Sigmoid colon (tissue), 7 donors: ENCODE results near the gene ZDHHC13. TPM values are rescaled to one million over a fixed set of nuclear protein-coding genes. Genes with fewer than 3 reads are reported as not detected.

Experiments used
- DNase-seq: peaks from one replicate; pipeline ENCODE4 v3.0.0-alpha.2; 2019
- H3K27ac ChIP-seq, 4 donors: fragments of 200-600 bp; sonication (generic); one replicate each; pipeline ENCODE4 v1.5.1; 2016 to 2019; ENCODE audit warnings: mild to moderate bottlenecking in 1 of 4
- H3K27me3 ChIP-seq, 3 donors: fragments of 200-600 bp; sonication (generic); one replicate each; pipeline ENCODE4 v1.5.1; 2019; ENCODE audit warnings: mild to moderate bottlenecking in 1 of 3
- H3K36me3 ChIP-seq, 4 donors: fragments of 200-600 bp; sonication (generic); one replicate each; pipeline ENCODE4 v1.5.1; 2016 to 2019
- H3K4me1 ChIP-seq, 4 donors: fragments of 200-600 bp; sonication (generic); one replicate each; pipeline ENCODE4 v1.5.1; 2017 to 2019
- H3K4me3 ChIP-seq, 4 donors: fragments of 200-600 bp; sonication (generic); one replicate each; pipeline ENCODE4 v1.5.1; 2017 to 2019; ENCODE audit warnings: mild to moderate bottlenecking in 2 of 4, moderate library complexity in 1 of 4
- H3K9me3 ChIP-seq, 4 donors: fragments of 200-600 bp in 3 of 4; sonication (generic) in 3 of 4; one replicate each; pipeline versions ENCODE4 v1.5.1 to v1.6.1; 2013 to 2019
- EP300 ChIP-seq, 4 donors: sonication (generic); formaldehyde crosslinking; IDR thresholded peaks; one replicate each; pipeline ENCODE4 v1.6.1; 2017; ENCODE audit warnings: antibody characterized with exemption in 4 of 4
- POLR2A ChIP-seq, 2 donors: fragments of 450-650 bp; IDR thresholded peaks; one replicate each; pipeline ENCODE4 v1.6.1; 2016; ENCODE audit warnings: antibody characterized with exemption in 2 of 2, mild to moderate bottlenecking in 2 of 2, moderate library complexity in 2 of 2
- POLR2AphosphoS5 ChIP-seq, 4 donors: sonication (generic); formaldehyde crosslinking; IDR thresholded peaks; one replicate each; pipeline ENCODE4 v1.6.1; 2017; ENCODE audit warnings: antibody characterized with exemption in 4 of 4
- WGBS, 2 donors: extraction: QIAGEN DNeasy Blood & Tissue Kit; methylation state at CpG; one replicate each; pipeline ENCODE4 v1.1.7; 2013; 5-methylcytosine and 5-hydroxymethylcytosine counted together
- intact Hi-C: fragments of 100-400 bp; cut with DNase I; formaldehyde crosslinking; loops from one replicate; pipeline ENCODE4 v1.15.1; 2023
- polyA plus RNA-seq, 3 donors: library from polyadenylated mRNA; stranded (reverse); fragments of 200-250 nt; gene quantifications; one replicate each; pipeline ENCODE4 v1.2.3, GENCODE V29; 2013
- total RNA-seq, 4 donors: library from RNA; depleted of rRNA; stranded (reverse); fragments of >200 nt; gene quantifications; one replicate each; pipeline ENCODE4 v1.1.0, GENCODE V29; 2016
- TF ChIP-seq, protein P1 (sequence below), 4 experiments: fragments of 450-650 bp in 3 of 4; fragments of 200-600 bp in 1 of 4; IDR thresholded peaks; one replicate each; pipeline ENCODE4 v1.5.1; 2016 to 2019; ENCODE audit warnings: antibody characterized with exemption in 4 of 4, mild to moderate bottlenecking in 3 of 4, moderate library complexity in 2 of 4
- donor health status: healthy with polysubstance abuse.
- donor health status: Bipolar disorder and iron deficiency.
- donor health status: healthy.

Gene ZDHHC13
- total and polyA plus RNA-seq, 7 donors: 6.6 to 18.4 (median 7.5) TPM

DNA sequence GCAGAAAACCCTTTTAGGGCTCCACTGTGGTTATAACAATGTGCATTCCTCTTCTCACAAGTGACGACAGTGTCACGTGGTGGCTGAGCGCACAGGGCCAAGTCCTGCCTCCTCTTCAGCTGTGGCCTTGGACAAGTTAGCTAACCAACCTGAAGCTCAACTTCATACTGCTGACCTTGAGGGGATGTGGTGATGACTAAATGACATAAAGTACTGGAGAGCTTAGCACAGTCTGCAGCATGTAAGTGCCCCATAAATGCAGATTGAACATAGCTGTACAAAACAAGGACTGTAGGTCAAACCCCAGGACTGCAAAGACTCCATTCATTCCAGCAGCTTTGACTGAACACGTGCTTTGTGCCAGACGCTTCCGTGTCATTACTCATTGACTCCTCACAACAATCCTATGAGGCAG lies 36.4 kb upstream of the ZDHHC13 start:
- no peak for DNase-seq
- intact Hi-C loops: no loop called here
- H3K9me3 ChIP-seq: no peaks in the 10 kb centered on the region
- H3K27me3 ChIP-seq: no peaks in the 10 kb centered on the region
- peaks cover 0 to 9% (median 9%) of the 10 kb centered on the region in 4 donors for H3K4me1 ChIP-seq
- H3K4me3 ChIP-seq: no peak overlapping the region
- 79 to 86% methylated on average over 6 of the region's 6 CpGs for WGBS, 2 donors
- H3K27ac ChIP-seq: no peak overlapping the region
- TF ChIP-seq POLR2AphosphoS5 (IDR thresholded peaks at IDR 0.05) (no peak), POLR2A (IDR thresholded peaks at IDR 0.05) (no peak), EP300 (IDR thresholded peaks at IDR 0.05) (no peak)
- TF ChIP-seq, protein P1, sequence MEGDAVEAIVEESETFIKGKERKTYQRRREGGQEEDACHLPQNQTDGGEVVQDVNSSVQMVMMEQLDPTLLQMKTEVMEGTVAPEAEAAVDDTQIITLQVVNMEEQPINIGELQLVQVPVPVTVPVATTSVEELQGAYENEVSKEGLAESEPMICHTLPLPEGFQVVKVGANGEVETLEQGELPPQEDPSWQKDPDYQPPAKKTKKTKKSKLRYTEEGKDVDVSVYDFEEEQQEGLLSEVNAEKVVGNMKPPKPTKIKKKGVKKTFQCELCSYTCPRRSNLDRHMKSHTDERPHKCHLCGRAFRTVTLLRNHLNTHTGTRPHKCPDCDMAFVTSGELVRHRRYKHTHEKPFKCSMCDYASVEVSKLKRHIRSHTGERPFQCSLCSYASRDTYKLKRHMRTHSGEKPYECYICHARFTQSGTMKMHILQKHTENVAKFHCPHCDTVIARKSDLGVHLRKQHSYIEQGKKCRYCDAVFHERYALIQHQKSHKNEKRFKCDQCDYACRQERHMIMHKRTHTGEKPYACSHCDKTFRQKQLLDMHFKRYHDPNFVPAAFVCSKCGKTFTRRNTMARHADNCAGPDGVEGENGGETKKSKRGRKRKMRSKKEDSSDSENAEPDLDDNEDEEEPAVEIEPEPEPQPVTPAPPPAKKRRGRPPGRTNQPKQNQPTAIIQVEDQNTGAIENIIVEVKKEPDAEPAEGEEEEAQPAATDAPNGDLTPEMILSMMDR (IDR thresholded peaks at IDR 0.05): no peak
- H3K36me3 ChIP-seq: no peaks in the 10 kb centered on the region

DNA sequence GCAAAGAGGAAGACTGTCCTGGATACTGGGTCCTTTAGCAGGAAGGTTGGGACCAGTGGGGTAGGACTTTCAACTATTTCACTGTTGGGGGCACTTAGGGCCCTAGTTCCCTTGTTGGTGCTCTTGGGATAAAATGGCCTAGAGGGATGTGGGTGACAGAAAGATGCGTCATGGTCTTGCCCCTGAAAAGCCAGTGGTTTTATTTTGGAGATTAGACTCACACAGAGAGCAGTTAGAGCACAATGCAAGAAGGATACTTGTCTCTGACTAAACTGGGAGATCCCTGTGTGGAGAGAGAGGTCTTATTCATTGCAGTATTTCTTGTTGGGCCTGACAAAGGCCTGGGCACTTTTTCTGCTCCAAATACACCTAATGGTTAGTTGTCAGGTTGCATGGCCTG lies 33.8 kb upstream of the ZDHHC13 start:
- Histone ChIP-seq H3K9me3 (no peaks in the 10 kb centered on the region), H3K4me3 (no peak overlapping the region), H3K36me3 (no peaks in the 10 kb centered on the region), H3K27me3 (no peaks in the 10 kb centered on the region), H3K27ac (no peak overlapping the region), H3K4me1 (peaks cover 0 to 9% (median 9%) of the 10 kb centered on the region in 4 donors)
- 92 to 98% methylated on average over 1 of the region's 1 CpG for WGBS, 2 donors
- no peak for DNase-seq
- intact Hi-C loops: no loop called here
- TF ChIP-seq POLR2AphosphoS5 (IDR thresholded peaks at IDR 0.05) (no peak), POLR2A (IDR thresholded peaks at IDR 0.05) (no peak), EP300 (IDR thresholded peaks at IDR 0.05) (no peak)
- TF ChIP-seq, protein P1 (IDR thresholded peaks at IDR 0.05): no peak

DNA sequence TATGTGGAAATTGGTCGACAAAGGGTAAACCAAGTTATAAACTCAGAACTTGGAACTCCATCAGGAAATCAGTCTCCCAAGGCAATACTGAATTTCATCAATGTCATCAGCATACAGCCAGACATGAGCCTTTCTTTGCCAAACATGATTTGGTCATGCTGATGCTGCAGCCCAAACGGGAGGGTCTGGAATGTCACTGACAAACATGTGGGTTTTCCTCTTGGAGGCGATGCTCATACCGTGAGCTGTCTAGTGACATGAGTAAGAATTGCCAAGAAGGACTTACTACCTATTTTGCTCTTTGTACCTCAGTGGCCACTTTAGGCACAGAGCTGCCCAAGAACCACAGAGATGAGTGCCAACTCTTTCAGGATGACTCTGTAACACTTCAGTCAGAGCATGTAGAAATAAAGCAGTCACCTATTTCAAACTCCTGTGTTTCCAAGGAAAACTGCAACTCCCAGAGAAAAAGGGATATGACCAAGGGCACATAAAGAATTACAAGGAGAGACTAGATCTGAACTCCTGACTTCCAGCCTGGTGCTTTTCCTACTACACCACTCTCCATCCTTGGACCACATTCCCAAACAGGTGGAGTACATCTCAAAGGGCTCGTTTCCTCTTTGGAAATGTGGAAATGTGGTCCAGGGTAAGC lies 32.2 kb upstream of the ZDHHC13 start:
- Histone ChIP-seq H3K36me3 (no peaks in the 10 kb centered on the region), H3K4me3 (no peak overlapping the region), H3K9me3 (no peaks in the 10 kb centered on the region), H3K27me3 (no peaks in the 10 kb centered on the region), H3K27ac (no peak overlapping the region), H3K4me1 (peaks cover 0 to 3% (median 2%) of the 10 kb centered on the region in 4 donors)
- intact Hi-C loops: no loop called here
- TF ChIP-seq EP300 (IDR thresholded peaks at IDR 0.05): no peak
- no peak for DNase-seq
- WGBS, 2 donors: 77 to 87% methylated on average over 5 of the region's 5 CpGs

DNA sequence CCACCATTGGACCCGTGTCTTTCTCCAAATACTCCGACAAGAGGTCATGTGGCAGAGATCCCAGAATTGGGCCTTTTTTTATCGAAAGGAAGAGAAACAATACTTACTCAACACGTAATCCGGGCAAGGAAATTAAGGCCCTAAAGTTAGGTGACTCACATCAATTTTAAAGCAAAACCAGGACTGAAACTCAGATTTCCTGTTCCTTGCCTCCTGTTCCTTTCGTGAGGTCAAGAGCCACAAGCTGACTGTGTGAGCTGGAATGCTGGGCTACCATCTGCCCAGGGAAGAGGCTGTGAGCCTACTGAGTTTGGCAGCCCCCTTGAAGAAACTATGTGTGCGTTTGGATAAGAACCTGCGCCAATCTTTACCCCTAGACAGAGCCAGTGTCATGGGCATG lies 29.3 kb upstream of the ZDHHC13 start:
- intact Hi-C loops: no loop called here
- H3K27ac ChIP-seq: no peak overlapping the region
- H3K27me3 ChIP-seq: no peaks in the 10 kb centered on the region
- H3K9me3 ChIP-seq: no peaks in the 10 kb centered on the region
- TF ChIP-seq POLR2AphosphoS5 (IDR thresholded peaks at IDR 0.05): no peak
- TF ChIP-seq EP300 (IDR thresholded peaks at IDR 0.05): no peak
- TF ChIP-seq, protein P1 (IDR thresholded peaks at IDR 0.05): no peak
- TF ChIP-seq POLR2A (IDR thresholded peaks at IDR 0.05): no peak
- H3K4me3 ChIP-seq: no peak overlapping the region
- WGBS, 2 donors: 85 to 87% methylated on average over 8 of the region's 8 CpGs
- H3K36me3 ChIP-seq: no peaks in the 10 kb centered on the region
- no peak for DNase-seq
- H3K4me1 ChIP-seq: no peaks in the 10 kb centered on the region

DNA sequence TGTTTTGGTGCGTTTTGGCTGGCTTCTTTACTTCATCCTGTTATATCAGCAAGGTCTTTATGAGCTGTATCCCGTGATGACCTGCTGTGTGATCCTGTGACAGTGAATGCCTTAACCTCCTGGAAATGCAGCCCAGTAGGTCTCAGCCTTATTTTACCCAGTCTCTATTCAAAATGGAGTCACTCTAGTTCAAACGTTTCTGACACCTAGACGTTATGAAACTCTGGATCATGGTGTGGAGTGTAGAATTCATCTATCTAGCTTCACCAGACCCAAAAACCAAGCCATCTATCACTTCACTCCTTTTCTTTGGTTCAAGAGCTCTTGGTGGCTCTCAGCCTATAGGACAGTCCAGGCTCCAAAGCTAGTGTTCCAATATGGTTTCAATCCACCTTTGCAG lies 28.2 kb upstream of the ZDHHC13 start:
- H3K27me3 ChIP-seq: no peaks in the 10 kb centered on the region
- WGBS, 2 donors: 77 to 86% methylated on average over 4 of the region's 4 CpGs
- H3K4me3 ChIP-seq: no peak overlapping the region
- H3K27ac ChIP-seq: no peak overlapping the region
- no peak for DNase-seq
- TF ChIP-seq POLR2A (IDR thresholded peaks at IDR 0.05): no peak
- TF ChIP-seq, protein P1 (IDR thresholded peaks at IDR 0.05): no peak
- no peak for TF ChIP-seq POLR2AphosphoS5 (IDR thresholded peaks at IDR 0.05)
- TF ChIP-seq EP300 (IDR thresholded peaks at IDR 0.05): no peak
- no peaks in the 10 kb centered on the region for H3K4me1 ChIP-seq
- intact Hi-C loops: no loop called here
- no peaks in the 10 kb centered on the region for H3K9me3 ChIP-seq
- H3K36me3 ChIP-seq: no peaks in the 10 kb centered on the region
